Fibroblast of the aortic adventitia (primary cell): ENCODE measurements around the gene TIMP3. TPM values are rescaled to one million over a fixed set of nuclear protein-coding genes. Genes with fewer than 3 reads are reported as not detected.

Experiments
- DNase-seq: peaks from one replicate; pipeline ENCODE4 v3.0.0-alpha.2; 2010; ENCODE audit warnings: low read depth
- H3K4me3 ChIP-seq: 2 replicates; pipeline ENCODE4 v1.5.1; 2011; ENCODE audit warnings: low read depth, mild to moderate bottlenecking, control low read depth, low read length, moderate library complexity
- total RNA-seq: library from RNA; depleted of rRNA; stranded (reverse); fragments of >200 nt; gene quantifications from 2 replicates; pipeline ENCODE4 v1.2.3, GENCODE V29; 2012; ENCODE audit warnings: low replicate concordance
- TF ChIP-seq, protein P1 (sequence below): IDR thresholded peaks from 2 replicates; pipeline ENCODE4 v1.5.1; 2011; ENCODE audit warnings: mild to moderate bottlenecking, low read length, control low read depth, inconsistent platforms; ENCODE audit not compliant: insufficient read depth

TIMP3 gene
- total RNA-seq, 1 donor, result 329 TPM

DNA sequence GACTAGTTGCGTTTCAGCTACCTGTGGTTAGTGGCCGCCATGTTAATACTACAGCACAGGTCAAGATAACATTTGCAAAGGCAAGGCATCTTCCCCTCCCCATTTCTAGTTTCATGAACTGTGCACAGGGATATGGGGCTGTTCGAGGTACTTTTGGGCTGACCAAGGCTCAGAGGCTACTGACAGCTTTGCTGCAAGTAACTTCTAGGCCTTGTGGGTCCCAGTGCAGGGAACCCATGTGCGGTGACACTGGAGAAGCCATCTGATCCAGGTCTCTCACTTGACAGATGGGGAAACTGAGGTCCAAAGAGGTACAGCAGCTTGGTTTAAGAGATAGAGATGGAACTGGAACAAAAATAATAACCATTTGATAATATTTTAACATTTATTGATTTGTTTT is 13.6 kb downstream of the TIMP3 start:
- TF ChIP-seq, protein P1, sequence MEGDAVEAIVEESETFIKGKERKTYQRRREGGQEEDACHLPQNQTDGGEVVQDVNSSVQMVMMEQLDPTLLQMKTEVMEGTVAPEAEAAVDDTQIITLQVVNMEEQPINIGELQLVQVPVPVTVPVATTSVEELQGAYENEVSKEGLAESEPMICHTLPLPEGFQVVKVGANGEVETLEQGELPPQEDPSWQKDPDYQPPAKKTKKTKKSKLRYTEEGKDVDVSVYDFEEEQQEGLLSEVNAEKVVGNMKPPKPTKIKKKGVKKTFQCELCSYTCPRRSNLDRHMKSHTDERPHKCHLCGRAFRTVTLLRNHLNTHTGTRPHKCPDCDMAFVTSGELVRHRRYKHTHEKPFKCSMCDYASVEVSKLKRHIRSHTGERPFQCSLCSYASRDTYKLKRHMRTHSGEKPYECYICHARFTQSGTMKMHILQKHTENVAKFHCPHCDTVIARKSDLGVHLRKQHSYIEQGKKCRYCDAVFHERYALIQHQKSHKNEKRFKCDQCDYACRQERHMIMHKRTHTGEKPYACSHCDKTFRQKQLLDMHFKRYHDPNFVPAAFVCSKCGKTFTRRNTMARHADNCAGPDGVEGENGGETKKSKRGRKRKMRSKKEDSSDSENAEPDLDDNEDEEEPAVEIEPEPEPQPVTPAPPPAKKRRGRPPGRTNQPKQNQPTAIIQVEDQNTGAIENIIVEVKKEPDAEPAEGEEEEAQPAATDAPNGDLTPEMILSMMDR, result no peak
- no peak for DNase-seq
- no peak overlapping the region for H3K4me3 ChIP-seq

DNA sequence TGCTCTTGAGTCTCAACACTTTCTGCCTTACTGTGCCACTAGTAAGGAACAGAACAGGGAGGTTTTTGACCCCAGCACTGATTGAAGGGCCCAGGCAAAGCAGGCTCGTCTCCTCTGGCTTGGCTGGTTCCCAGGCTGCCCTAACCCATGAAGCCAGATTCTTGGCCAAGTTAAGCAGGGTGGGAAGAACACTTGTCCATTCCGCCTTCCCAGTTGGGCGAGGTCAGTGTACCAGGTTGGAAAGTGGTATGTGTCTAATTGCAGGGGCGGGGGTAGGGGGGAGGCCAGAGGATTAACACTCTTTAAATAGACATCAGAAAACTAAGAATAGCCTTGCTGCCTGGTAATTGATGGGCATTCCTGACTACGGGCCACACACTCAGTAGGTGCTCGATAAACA is 14.4 kb downstream of the TIMP3 start:
- no peak overlapping the region for H3K4me3 ChIP-seq
- TF ChIP-seq, protein P1, result no peak
- DNase-seq, result no peak

DNA sequence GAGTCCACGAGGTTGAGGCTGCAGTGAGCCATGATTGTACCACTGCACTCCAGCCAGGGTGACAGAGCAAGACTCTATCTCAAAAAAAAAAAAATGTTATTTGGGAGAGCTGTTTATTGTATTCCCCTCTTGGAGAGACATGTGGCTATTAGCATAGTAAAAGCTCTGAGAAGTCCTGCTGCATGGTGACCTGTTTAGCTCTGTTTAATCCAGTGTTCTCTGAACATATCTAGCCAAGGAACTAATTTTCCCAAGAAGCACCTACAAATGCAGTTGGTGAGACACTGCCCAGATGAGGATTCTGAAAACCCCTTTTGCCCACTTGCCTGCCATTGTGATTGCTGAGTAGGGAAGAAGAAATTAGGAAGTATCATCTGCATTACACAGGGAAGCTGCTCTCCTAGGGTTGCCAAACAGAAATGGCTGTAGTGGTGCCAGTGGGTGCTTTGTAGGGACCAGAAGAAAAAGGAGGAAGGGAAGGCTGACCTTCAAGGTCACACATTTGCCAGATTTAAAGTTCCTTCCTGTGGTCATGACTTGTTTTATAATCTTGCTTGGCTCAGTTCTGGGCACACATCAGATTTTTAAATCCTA is 15.7 kb downstream of the TIMP3 start:
- TF ChIP-seq, protein P1, result no peak

DNA sequence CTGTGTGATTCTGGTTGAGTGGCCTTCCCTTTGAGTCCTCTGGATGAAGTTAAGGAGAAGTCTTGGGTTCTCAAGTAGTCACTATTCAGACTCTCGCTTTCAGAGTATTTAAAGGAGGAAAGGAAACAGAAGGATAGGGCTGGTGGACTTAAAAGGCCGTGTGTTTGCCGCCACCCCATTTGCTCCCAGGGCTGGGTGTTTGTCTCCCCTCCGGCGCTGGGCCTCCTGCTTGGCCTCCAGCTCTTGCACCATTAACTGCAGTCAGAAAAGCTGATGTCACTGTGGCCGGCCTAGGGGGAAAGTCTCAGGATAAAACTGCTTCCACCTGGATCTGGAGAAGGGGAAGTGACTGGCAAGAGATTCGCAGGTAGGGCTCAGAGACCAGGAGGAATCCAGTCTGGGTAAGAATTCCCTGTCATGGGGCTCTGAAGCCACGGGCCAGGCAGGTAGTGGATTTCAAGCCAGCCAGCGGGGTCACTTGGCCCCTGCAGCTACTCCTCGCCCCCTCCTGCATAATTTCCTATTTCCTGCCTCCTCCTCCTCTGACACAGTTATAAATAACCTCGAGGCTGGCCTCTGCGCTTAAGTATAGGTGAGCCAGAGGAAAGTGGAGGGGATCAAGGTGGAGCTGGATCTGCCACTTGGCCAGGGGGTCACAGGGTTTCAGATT is 17.1 kb downstream of the TIMP3 start:
- TF ChIP-seq, protein P1, result no peak
- H3K4me3 ChIP-seq, result no peak overlapping the region
- DNase-seq, result no peak

More for the DNA sequence above, 15.7 kb downstream of the TIMP3 start:
- no peak overlapping the region for H3K4me3 ChIP-seq
- DNase-seq, result no peak

DNA sequence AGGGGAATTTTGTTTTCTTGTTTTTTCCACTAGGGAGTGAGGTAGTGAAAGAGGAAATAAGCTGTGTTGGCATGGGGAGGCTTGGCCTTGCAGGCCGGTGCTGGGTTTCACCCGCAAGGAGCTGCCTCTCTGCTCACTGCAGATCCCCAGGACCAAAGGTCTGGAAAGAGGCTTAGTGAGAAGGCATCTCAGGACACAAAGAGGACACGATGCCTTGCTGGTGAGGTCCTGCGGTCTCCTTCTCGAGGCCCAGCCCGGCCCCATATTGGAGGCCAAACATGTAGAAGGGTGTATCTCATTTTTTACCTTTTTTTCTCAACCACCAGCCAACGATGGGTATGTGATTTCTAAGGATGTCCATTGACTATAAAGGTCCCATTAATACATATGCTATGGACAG is 17.6 kb downstream of the TIMP3 start:
- no peak overlapping the region for H3K4me3 ChIP-seq
- TF ChIP-seq, protein P1, result no peak
- DNase-seq, result no peak

DNA sequence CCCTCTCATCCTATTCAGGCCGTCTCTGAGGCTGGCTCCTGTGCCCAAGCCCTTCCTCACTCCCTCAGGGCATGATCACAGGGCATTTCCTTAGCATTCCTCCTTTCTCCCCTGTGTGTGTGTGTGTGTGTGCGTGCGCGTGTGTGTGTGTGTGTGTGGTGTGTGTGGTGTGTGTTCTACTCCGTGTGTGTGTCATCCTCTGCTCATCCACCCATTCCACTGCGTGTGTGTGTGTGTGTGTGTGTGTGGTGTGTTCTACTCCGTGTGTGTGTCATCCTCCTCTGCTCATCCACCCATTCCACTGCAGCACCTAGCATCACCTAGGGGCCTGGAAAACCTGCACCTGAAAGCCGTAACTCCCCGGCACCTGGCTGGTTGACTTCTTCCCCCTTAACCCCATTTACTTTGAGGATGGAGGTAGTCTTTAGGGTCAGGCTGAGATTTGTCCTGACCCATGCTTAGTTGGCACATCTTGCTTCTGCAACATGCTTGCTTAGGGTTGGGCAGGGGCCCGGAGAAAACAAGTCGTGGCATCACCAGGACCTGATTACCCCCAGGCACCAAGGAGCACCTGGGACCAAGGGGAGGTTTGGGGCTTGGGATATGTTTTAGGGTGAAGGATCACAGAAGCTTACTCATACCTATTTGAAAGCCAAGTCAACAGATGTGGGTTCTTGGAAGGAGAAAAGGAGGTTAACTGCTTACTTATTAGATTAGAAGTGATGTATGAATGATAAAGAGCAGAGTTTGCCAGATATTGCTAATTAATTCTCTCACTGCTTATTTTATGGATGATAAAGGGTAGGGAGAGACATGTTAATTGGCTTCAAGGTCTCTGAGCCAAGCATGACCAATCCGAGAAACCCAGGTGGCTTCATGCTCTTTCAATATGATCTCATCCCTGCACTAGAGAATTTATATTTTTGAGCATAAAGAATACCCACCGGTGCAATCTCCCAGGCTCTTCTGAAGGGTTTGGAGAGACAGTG is 18.9 kb downstream of the TIMP3 start:
- no peak for DNase-seq
- TF ChIP-seq, protein P1, result no peak
- H3K4me3 ChIP-seq, result no peak overlapping the region
